Activated T-helper 1 cell treated with anti-CD3 and anti-CD28 coated beads, Interleukin-12 subunit alpha, Interleukin-12 subunit beta, Interleukin-2, Interleukin-4 antibody, amounts not matched to agents 30 ng/mL and 10 ng/mL and 1 ng/mL, durations not matched to agents 14 hours and 24 hours and 36 hours (primary cell): ENCODE results near the gene LTV1. TPM values are rescaled to one million over a fixed set of nuclear protein-coding genes. Genes with fewer than 3 reads are reported as not detected.

Source experiments
- DNase-seq: peaks from one replicate; pipeline ENCODE4 v3.0.0; 2021; ENCODE audit warnings: low spot score
- H3K27ac Mint-ChIP-seq: one replicate; pipeline ENCODE4 v1.8.0; 2021; ENCODE audit warnings: mild to moderate bottlenecking, mixed read lengths
- H3K27me3 Mint-ChIP-seq: one replicate; pipeline ENCODE4 v1.8.0; 2022; ENCODE audit warnings: mild to moderate bottlenecking, moderate library complexity, mixed read lengths; ENCODE audit not compliant: insufficient read depth
- H3K36me3 Mint-ChIP-seq: one replicate; pipeline ENCODE4 v1.8.0; 2021; ENCODE audit warnings: low read depth, mixed read lengths
- H3K4me1 Mint-ChIP-seq: one replicate; pipeline ENCODE4 v1.8.0; 2021; ENCODE audit warnings: low read depth, mixed read lengths
- H3K4me3 Mint-ChIP-seq: one replicate; pipeline ENCODE4 v1.8.0; 2021; ENCODE audit warnings: mild to moderate bottlenecking, moderate library complexity, mixed read lengths
- H3K9me3 Mint-ChIP-seq: one replicate; pipeline ENCODE4 v1.8.0; 2021; ENCODE audit warnings: mixed read lengths
- intact Hi-C: fragments of 100-400 bp; cut with micrococcal nuclease; formaldehyde crosslinking; loops from one replicate; pipeline ENCODE4 v1.15.1; 2024
- total RNA-seq: library from RNA; stranded (reverse); gene quantifications from 2 replicates; pipeline ENCODE4 v1.2.3, GENCODE V29; 2022

LTV1 gene
- total RNA-seq, 1 donor from 2014 or later: 63.0 TPM

DNA sequence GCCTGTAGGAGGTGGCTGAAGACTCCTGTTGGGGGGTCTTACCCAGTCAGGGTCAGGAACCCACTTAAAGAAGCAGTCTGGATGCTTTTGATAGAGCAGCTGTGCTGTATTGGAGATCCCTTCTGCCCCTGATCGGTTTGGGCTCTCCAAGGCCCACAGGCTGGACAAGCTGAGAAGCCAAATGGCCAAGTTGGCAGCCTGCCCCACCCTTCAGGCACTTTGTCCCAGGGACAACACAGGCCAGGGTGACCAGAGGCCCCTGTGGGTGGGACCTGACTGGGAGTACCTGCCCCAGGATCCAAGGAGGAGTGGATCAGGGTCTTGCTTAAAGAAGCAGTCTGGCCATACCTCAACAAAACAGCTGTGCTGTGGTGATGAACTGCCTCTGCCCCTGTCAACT, 69.5 kb downstream of the LTV1 start:
- Mint-ChIP-seq H3K27ac (no peak overlapping the region), H3K27me3 (peaks cover 9% of the 10 kb centered on the region), H3K4me3 (no peak overlapping the region), H3K36me3 (no peaks in the 10 kb centered on the region), H3K4me1 (no peaks in the 10 kb centered on the region), H3K9me3 (peaks cover 31% of the 10 kb centered on the region)
- intact Hi-C loops: no loop called here
- DNase-seq: no peak

Other genes starting within 250 kb of the LTV1 start
- gene PHACTR2, start 165.4 kb upstream of the LTV1 start, total RNA-seq: 63.5 and 64.5 TPM in 2 replicates
- gene ZC2HC1B, start 21.1 kb downstream of the LTV1 start, total RNA-seq: 0.24 TPM in 1 of 2 replicates, not detected in the other
- gene PLAGL1, start 164.9 kb downstream of the LTV1 start, total RNA-seq: 13.6 and 14.5 TPM in 2 replicates